Erythroblast (primary cell): ENCODE data around the gene TMEM203.
A peak's percentile ranks its signal among the peaks of the same experiment; 100 is the strongest.

Source experiments
- DNase-seq, 2 experiments: peaks; one replicate each; lab custom pipeline; 2025; lab: John Stamatoyannopoulos, UW
- GATA1 ChIP-seq: IDR thresholded peaks from 2 replicates; pipeline ENCODE4 v1.6.1; 2011; ENCODE audit warnings: low read depth, mild to moderate bottlenecking, control low read depth, low read length, moderate library complexity
- POLR2A ChIP-seq: IDR thresholded peaks from 2 replicates; pipeline ENCODE4 v1.6.1; 2011; ENCODE audit warnings: mild to moderate bottlenecking, low read length

TMEM203 gene

GRCh38 chr9:137166380-137167229, 38.8 kb downstream of the TMEM203 start:
- no peak for DNase-seq
- no peak for TF ChIP-seq POLR2A

- no peak for DNase-seq
- TF ChIP-seq POLR2A: no peak
- TF ChIP-seq GATA1: no peak
These were observed 40.1 kb downstream of the TMEM203 start for GRCh38 chr9:137165250-137165836.

GRCh38 chr9:137164370-137165249, 40.8 kb downstream of the TMEM203 start:
- no peak for TF ChIP-seq POLR2A
- no peak for TF ChIP-seq GATA1
- no peak for DNase-seq

GRCh38 chr9:137163805-137164204, 41.6 kb downstream of the TMEM203 start:
- DNase-seq: no peak
- no peak for TF ChIP-seq POLR2A
- no peak for TF ChIP-seq GATA1

- no peak for DNase-seq
- no peak for TF ChIP-seq GATA1
- no peak for TF ChIP-seq POLR2A
These were observed 42.1 kb downstream of the TMEM203 start for GRCh38 chr9:137163365-137163715.

GRCh38 chr9:137162505-137163364, 42.7 kb downstream of the TMEM203 start:
- TF ChIP-seq GATA1: no peak
- no peak for TF ChIP-seq POLR2A
- DNase-seq: peak; percentile 36 to 54

- peak; percentile 29 to 37 for DNase-seq
- no peak for TF ChIP-seq GATA1
- TF ChIP-seq POLR2A: no peak
These were observed 43.6 kb downstream of the TMEM203 start for GRCh38 chr9:137161558-137162486.

GRCh38 chr9:137160716-137161557, 44.5 kb downstream of the TMEM203 start:
- TF ChIP-seq GATA1: no peak
- no peak for TF ChIP-seq POLR2A
- DNase-seq: no peak

- TF ChIP-seq GATA1 (no peak), POLR2A (no peak)
- no peak for DNase-seq
These were observed 45.4 kb downstream of the TMEM203 start for GRCh38 chr9:137160054-137160425.

- TF ChIP-seq GATA1 (no peak), POLR2A (no peak)
These were observed 46.1 kb downstream of the TMEM203 start for GRCh38 chr9:137159105-137160053.

GRCh38 chr9:137158625-137159024, 46.8 kb downstream of the TMEM203 start:
- no peak for DNase-seq
- TF ChIP-seq GATA1 (no peak), POLR2A (no peak)

More at GRCh38 chr9:137159105-137160053, 46.1 kb downstream of the TMEM203 start:
- DNase-seq: no peak
